ENCODE results near the gene C1orf105. TPM values are rescaled to one million over a fixed set of nuclear protein-coding genes. Genes with fewer than 3 reads are reported as not detected.

Gene C1orf105
- total and polyA plus RNA-seq, 2 experiments from 2014 or later = not detected

GRCh38 chr1:172406968-172407367 lies 13.5 kb upstream of the C1orf105 start:
- Histone ChIP-seq H3K79me2 (replicated peaks; ENCODE audit: insufficient read depth) (no peaks in the 10 kb centered on the region), H4K20me1 (replicated peaks; ENCODE audit: insufficient read depth) (no peaks in the 10 kb centered on the region), H3K4me2 (no peak overlapping the region), H3K36me3 (ENCODE audit: insufficient read depth) (no peaks in the 10 kb centered on the region), H3K4me3 (no peak overlapping the region), H3K27ac (ENCODE audit: low read depth) (no peak overlapping the region), H2AFZ (no peak overlapping the region), H3K9me2 (ENCODE audit: insufficient read depth) (no peaks in the 10 kb centered on the region), H3K4me1 (ENCODE audit: insufficient read depth) (peaks cover 3% of the 10 kb centered on the region; the same call in 1 of the 2 replicates), H3K27me3 (ENCODE audit: insufficient read depth) (no peaks in the 10 kb centered on the region), H3F3A (replicated peaks; ENCODE audit: low read depth) (no peaks in the 10 kb centered on the region)
- no peaks in the 10 kb centered on the region for H3K9me3 Mint-ChIP-seq
- no peak overlapping the region for H3K4me3 Mint-ChIP-seq
- no peak overlapping the region for H3K27ac Mint-ChIP-seq
- ATAC-seq (no peak), DNase-seq (ENCODE audit: low spot score) (no peak)
- peaks cover under 1% of the 10 kb centered on the region; the same call in 1 of the 3 replicates for H3K4me1 Mint-ChIP-seq
- H3K36me3 Mint-ChIP-seq (ENCODE audit: low read depth) = no peaks in the 10 kb centered on the region
- H3K27me3 Mint-ChIP-seq (ENCODE audit: insufficient read depth, low read depth, poor library complexity) = no peaks in the 10 kb centered on the region
- TF ChIP-seq EZH2 (IDR thresholded peaks at IDR 0.05; ENCODE audit: low read depth, unreplicated experiment) = no peak
- TF ChIP-seq EZH2phosphoT487 (IDR thresholded peaks at IDR 0.05; ENCODE audit: unreplicated experiment) = no peak
- no peak for TF ChIP-seq JUNB (IDR thresholded peaks at IDR 0.05; ENCODE audit: unreplicated experiment)
- TF ChIP-seq STAT1 (IDR thresholded peaks at IDR 0.05; ENCODE audit: unreplicated experiment) = no peak
- TF ChIP-seq ZNF331 (CRISPR knock-in tag; IDR thresholded peaks at IDR 0.05; ENCODE audit: low read depth) = no peak
- no peak for TF ChIP-seq REST (IDR thresholded peaks at IDR 0.05; ENCODE audit: unreplicated experiment)
- TF ChIP-seq CREB1 (CRISPR knock-in tag; IDR thresholded peaks at IDR 0.05; ENCODE audit: low read depth) = no peak
- TF ChIP-seq CTCF (conservative IDR thresholded peaks at IDR 0.05; ENCODE audit: low read depth in 2 of 2) = no peak
- no peak for TF ChIP-seq ETS1 (IDR thresholded peaks at IDR 0.05)
- no peak for TF ChIP-seq ZNF462 (CRISPR knock-in tag; IDR thresholded peaks at IDR 0.05)
- TF ChIP-seq ZNF114 (CRISPR knock-in tag; IDR thresholded peaks at IDR 0.05) = no peak
- TF ChIP-seq NANOG (IDR thresholded peaks at IDR 0.05; ENCODE audit: borderline replicate concordance) = no peak
- no peak for TF ChIP-seq POLR2AphosphoS5 (IDR thresholded peaks at IDR 0.05; ENCODE audit: low read depth)
